IMR-90 (cell line): ENCODE measurements around the gene DNMT3A. TPM values are rescaled to one million over a fixed set of nuclear protein-coding genes. Genes with fewer than 3 reads are reported as not detected.

Source experiments
- ATAC-seq: fragments of 200-7000 bp; cut with Tn5 transposase; 2 replicates; pipeline ENCODE4 v1.9.1; 2020; ENCODE audit warnings: low read depth, mild to moderate bottlenecking, moderate library complexity
- BruUV-seq: library from RNA; stranded (reverse); fragments of 400-500 nt; replicated peaks from 2 replicates; lab custom pipeline; 2021; lab: Mats Ljungman, UMichigan
- CTCF ChIA-PET: fragments of 300-600 bp; formaldehyde crosslinking; extraction: SDS; loops from one replicate; lab custom pipeline; 2021; ENCODE audit warnings: antibody characterized with exemption; lab: Yijun Ruan, JAX
- POLR2A ChIA-PET: fragments of 300-600 bp; sonication (Branson Sonifier 250); formaldehyde crosslinking; loops from one replicate; lab custom pipeline; 2022; ENCODE audit warnings: antibody characterized with exemption; ENCODE audit not compliant: unreplicated experiment; lab: Charles Lee
- DNase-seq: peaks from one replicate; pipeline ENCODE4 v3.0.0; 2013
- H2AFZ ChIP-seq: replicated peaks from 2 replicates; pipeline ENCODE3; 2013; ENCODE audit warnings: low read length, mild to moderate bottlenecking; ENCODE audit not compliant: poor library complexity
- H2AK5ac ChIP-seq: 2 replicates; pipeline ENCODE4 v1.6.1; 2013; ENCODE audit warnings: low read depth, low read length, inconsistent platforms
- H2AK9ac ChIP-seq: replicated peaks from 2 replicates; pipeline ENCODE3; 2013; ENCODE audit warnings: mild to moderate bottlenecking, low read depth, low read length, moderate library complexity; ENCODE audit not compliant: poor library complexity
- H2BK120ac ChIP-seq: 2 replicates; pipeline ENCODE4 v1.6.1; 2013; ENCODE audit warnings: low read depth, low read length, inconsistent platforms
- H2BK15ac ChIP-seq: 3 replicates; pipeline ENCODE4 v1.6.1; 2013; ENCODE audit warnings: low read depth, low read length, inconsistent platforms
- H2BK20ac ChIP-seq: 2 replicates; pipeline ENCODE4 v1.6.1; 2013; ENCODE audit warnings: low read depth, mild to moderate bottlenecking, inconsistent platforms, low read length, moderate library complexity
- H2BK5ac ChIP-seq: 2 replicates; pipeline ENCODE4 v1.6.1; 2013; ENCODE audit warnings: mild to moderate bottlenecking, low read depth, low read length, inconsistent platforms; ENCODE audit not compliant: poor library complexity, severe bottlenecking
- H3K14ac ChIP-seq: replicated peaks from 2 replicates; pipeline ENCODE4 v1.6.1; 2013; ENCODE audit warnings: low read depth, low read length, inconsistent platforms
- H3K18ac ChIP-seq: 2 replicates; pipeline ENCODE4 v1.6.1; 2013; ENCODE audit warnings: low read depth, low read length, control low read depth
- H3K23ac ChIP-seq: 2 replicates; pipeline ENCODE4 v1.6.1; 2013; ENCODE audit warnings: low read depth, low read length, inconsistent platforms
- H3K27ac ChIP-seq: 2 replicates; pipeline ENCODE4 v1.5.1; 2013; ENCODE audit warnings: mild to moderate bottlenecking, control low read depth, low read length; ENCODE audit not compliant: insufficient read depth
- H3K27me3 ChIP-seq: 2 replicates; pipeline ENCODE4 v1.6.1; 2013; ENCODE audit warnings: low read length; ENCODE audit not compliant: control insufficient read depth, insufficient read depth
- H3K36me3 ChIP-seq: 2 replicates; pipeline ENCODE4 v1.6.1; 2013; ENCODE audit warnings: low read length, mixed read lengths; ENCODE audit not compliant: control insufficient read depth, insufficient read depth
- H3K4ac ChIP-seq: 2 replicates; pipeline ENCODE4 v1.6.1; 2013; ENCODE audit warnings: low read depth, low read length, inconsistent platforms
- H3K4me1 ChIP-seq: 2 replicates; pipeline ENCODE4 v1.6.1; 2013; ENCODE audit warnings: low read length, mixed read lengths; ENCODE audit not compliant: control insufficient read depth, insufficient read depth
- H3K4me2 ChIP-seq: 2 replicates; pipeline ENCODE4 v1.6.1; 2013; ENCODE audit warnings: low read depth, mild to moderate bottlenecking, control low read depth, low read length, moderate library complexity
- H3K4me3 ChIP-seq: 2 replicates; pipeline ENCODE4 v1.5.1; 2013; ENCODE audit warnings: low read depth, mild to moderate bottlenecking, control low read depth, low read length, moderate library complexity; ENCODE audit not compliant: insufficient read depth
- H3K56ac ChIP-seq: 2 replicates; pipeline ENCODE4 v1.6.1; 2013; ENCODE audit warnings: low read length, inconsistent platforms; ENCODE audit not compliant: insufficient read depth; ENCODE audit errors: extremely low read depth
- H3K79me1 ChIP-seq, 2 experiments: 2 replicates each; pipeline ENCODE4 v1.6.1; 2013; ENCODE audit warnings: low read length in 2 of 2, inconsistent platforms in 1 of 2, low read depth in 1 of 2
- H3K9ac ChIP-seq: 2 replicates; pipeline ENCODE4 v1.6.1; 2013; ENCODE audit warnings: low read depth, low read length, control low read depth
- H3K9me1 ChIP-seq: 2 replicates; pipeline ENCODE4 v1.6.1; 2013; ENCODE audit warnings: low read length, inconsistent platforms; ENCODE audit not compliant: insufficient read depth
- H3K9me3 ChIP-seq: 2 replicates; pipeline ENCODE4 v1.6.1; 2013; ENCODE audit warnings: low read length; ENCODE audit not compliant: control insufficient read depth, insufficient read depth
- H4K20me1 ChIP-seq: 2 replicates; pipeline ENCODE4 v1.6.1; 2013; ENCODE audit warnings: low read length, inconsistent platforms; ENCODE audit not compliant: insufficient read depth
- H4K5ac ChIP-seq: 2 replicates; pipeline ENCODE4 v1.6.1; 2013; ENCODE audit warnings: mild to moderate bottlenecking, low read depth, low read length, control low read depth
- H4K8ac ChIP-seq, 2 experiments: 2 replicates each; pipeline ENCODE4 v1.6.1; 2013; ENCODE audit warnings: low read depth in 2 of 2, low read length in 2 of 2, control low read depth in 1 of 2, inconsistent platforms in 1 of 2
- H4K91ac ChIP-seq: 2 replicates; pipeline ENCODE4 v1.6.1; 2013; ENCODE audit warnings: low read depth, low read length, inconsistent platforms; ENCODE audit not compliant: insufficient read depth
- BHLHE40 ChIP-seq: fragments of 150-350 bp; IDR thresholded peaks from 2 replicates; pipeline ENCODE4 v1.6.1; 2016; ENCODE audit warnings: mild to moderate bottlenecking, low read depth, low read length
- CEBPB ChIP-seq: IDR thresholded peaks from 2 replicates; pipeline ENCODE4 v1.6.1; 2012; ENCODE audit warnings: low read depth, low read length, improper control_type of control experiment
- CHD1 ChIP-seq: IDR thresholded peaks from 2 replicates; pipeline ENCODE4 v1.6.1; 2012; ENCODE audit warnings: low read depth, low read length, improper control_type of control experiment
- CTCF ChIP-seq: conservative IDR thresholded peaks from 2 replicates; pipeline ENCODE4 v1.5.1; 2012; ENCODE audit warnings: mild to moderate bottlenecking, low read depth, low read length, improper control_type of control experiment
- ELK1 ChIP-seq: fragments of 150-350 bp; IDR thresholded peaks from 2 replicates; pipeline ENCODE4 v1.6.1; 2016; ENCODE audit warnings: low read depth, mild to moderate bottlenecking, low read length, moderate library complexity, borderline replicate concordance
- FOS ChIP-seq: fragments of 150-350 bp; IDR thresholded peaks from 2 replicates; pipeline ENCODE4 v1.6.1; 2016; ENCODE audit warnings: low read depth, low read length
- MAFK ChIP-seq: IDR thresholded peaks from 2 replicates; pipeline ENCODE4 v1.6.1; 2012; ENCODE audit warnings: low read depth, low read length, improper control_type of control experiment
- MAZ ChIP-seq: IDR thresholded peaks from 2 replicates; pipeline ENCODE4 v1.6.1; 2012; ENCODE audit warnings: low read depth, mild to moderate bottlenecking, low read length, improper control_type of control experiment, moderate library complexity, borderline replicate concordance
- MXI1 ChIP-seq: IDR thresholded peaks from 2 replicates; pipeline ENCODE4 v1.6.1; 2012; ENCODE audit warnings: low read depth, mild to moderate bottlenecking, low read length, moderate library complexity, borderline replicate concordance
- NFE2L2 ChIP-seq: fragments of 150-350 bp; IDR thresholded peaks from 2 replicates; pipeline ENCODE4 v1.6.1; 2016; ENCODE audit warnings: low read depth, mild to moderate bottlenecking, low read length
- POLR2A ChIP-seq: IDR thresholded peaks from 2 replicates; pipeline ENCODE4 v1.6.1; 2012; ENCODE audit warnings: mild to moderate bottlenecking, low read depth, low read length
- RAD21 ChIP-seq: IDR thresholded peaks from 2 replicates; pipeline ENCODE4 v1.6.1; 2012; ENCODE audit warnings: low read length, improper control_type of control experiment
- RCOR1 ChIP-seq: IDR thresholded peaks from 2 replicates; pipeline ENCODE4 v1.6.1; 2012; ENCODE audit warnings: mild to moderate bottlenecking, low read length, improper control_type of control experiment; ENCODE audit not compliant: insufficient replicate concordance
- RFX5 ChIP-seq: IDR thresholded peaks from 2 replicates; pipeline ENCODE4 v1.8.0; 2012; ENCODE audit warnings: low read depth, mild to moderate bottlenecking, low read length, moderate library complexity
- SMC3 ChIP-seq: fragments of 150-350 bp; IDR thresholded peaks from 2 replicates; pipeline ENCODE4 v1.6.1; 2016; ENCODE audit warnings: low read depth, mild to moderate bottlenecking, antibody characterized with exemption, low read length, moderate library complexity
- USF2 ChIP-seq: fragments of 150-350 bp; IDR thresholded peaks from 2 replicates; pipeline ENCODE4 v1.6.1; 2017; ENCODE audit warnings: mild to moderate bottlenecking, antibody characterized with exemption, low read length, low read depth
- WGBS, 2 experiments: methylation state at CpG; one replicate each; pipeline versions ENCODE4 v1.1.5 to v1.1.7; 2013; ENCODE audit warnings: missing lambda C conversion rate in 2 of 2; ENCODE audit not compliant: insufficient read length in 1 of 2; ENCODE audit errors: extremely low coverage in 2 of 2; 5-methylcytosine and 5-hydroxymethylcytosine counted together
- dilution Hi-C: fragments of 300-500 bp; cut with HindIII; formaldehyde crosslinking; loops from one replicate; pipeline ENCODE4 v1.14.3; 2018; ENCODE audit warnings: low sequenced_read_pairs; ENCODE audit not compliant: unreplicated experiment
- in situ Hi-C: fragments of 300-500 bp; cut with MboI; formaldehyde crosslinking; loops from 3 replicates; pipeline ENCODE4 v1.14.3; 2019; ENCODE audit warnings: low sequenced_read_pairs, inconsistent platforms, mixed read lengths
- intact Hi-C: fragments of 100-400 bp; cut with micrococcal nuclease; formaldehyde crosslinking; loops from 2 replicates; pipeline ENCODE4 v1.10.0; 2022
- polyA plus RNA-seq, 3 experiments: library from polyadenylated mRNA; depleted of rRNA; stranded (reverse); fragments of >200 nt; gene quantifications; 2 replicates each; pipeline ENCODE4 v1.2.3, GENCODE V29; 2012; ENCODE audit warnings: low replicate concordance in 1 of 3
- total RNA-seq: library from RNA; depleted of rRNA; stranded (reverse); fragments of >200 nt; gene quantifications from 2 replicates; pipeline ENCODE4 v1.2.3, GENCODE V29; 2012

DNMT3A gene
- total and polyA plus RNA-seq, 2 of the 4 experiments (the other 2 are of a cell fraction) = 4.4 to 9.7 TPM

GRCh38 chr2:25243995-25244394 is 97.7 kb downstream of the DNMT3A start:
- Histone ChIP-seq H3K36me3 (peaks cover 80% of the 10 kb centered on the region), H2BK120ac (no peak overlapping the region), H3K79me1 (no peaks in the 10 kb centered on the region), H3K4me3 (no peak overlapping the region), H2AK9ac (no peak overlapping the region), H2BK5ac (no peak overlapping the region), H2BK20ac (no peak overlapping the region), H3K14ac (no peak overlapping the region), H3K18ac (no peak overlapping the region), H3K4ac (no peak overlapping the region), H3K23ac (no peak overlapping the region), H2BK15ac (no peak overlapping the region), H3K9me3 (no peaks in the 10 kb centered on the region), H3K27ac (no peak overlapping the region), H4K5ac (no peak overlapping the region), H3K4me1 (no peaks in the 10 kb centered on the region), H4K20me1 (no peaks in the 10 kb centered on the region; the same call in 1 of the 2 replicates), H3K27me3 (no peaks in the 10 kb centered on the region), H4K8ac (no peak overlapping the region), H3K9me1 (peaks cover 3% of the 10 kb centered on the region; the same call in 1 of the 2 replicates), H3K9ac (no peak overlapping the region), H4K91ac (no peak overlapping the region), H3K56ac (no peak overlapping the region), H3K4me2 (no peak overlapping the region), H2AK5ac (no peak overlapping the region), H2AFZ (no peak overlapping the region)
- intact Hi-C loops = no loop called here
- CTCF ChIA-PET = no interaction called here
- no TSS peak for BruUV-seq
- POLR2A ChIA-PET = no interaction called here
- 92% methylated on average over 13 of the region's 17 CpGs; no CpG with 5 or more reads in 1 of the 2 experiments for WGBS, 2 experiments
- in situ Hi-C loops = no loop called here
- DNase-seq (no peak), ATAC-seq (no peak)
- dilution Hi-C loops = no loop called here
- TF ChIP-seq CHD1 (no peak), RAD21 (no peak), BHLHE40 (no peak), RFX5 (no peak), CEBPB (no peak), MXI1 (no peak), RCOR1 (no peak), MAZ (no peak), CTCF (no peak), FOS (no peak), ELK1 (no peak), POLR2A (no peak), MAFK (no peak), USF2 (no peak), NFE2L2 (no peak), SMC3 (no peak)
